K562 (cell line): ENCODE measurements around the gene ENTREP3. TPM values are rescaled to one million over a fixed set of nuclear protein-coding genes. Genes with fewer than 3 reads are reported as not detected.

Experiments used
- ATAC-seq: fragments of 200-7000 bp; cut with Tn5 transposase; 3 replicates; pipeline ENCODE4 v1.9.1; 2020; ENCODE audit warnings: moderate library complexity
- BruUV-seq: library from RNA; stranded (reverse); fragments of 400-500 nt; replicated peaks from 2 replicates; lab custom pipeline; 2021; lab: Mats Ljungman, UMichigan
- CTCF ChIA-PET: fragments of 300-600 bp; formaldehyde crosslinking; extraction: SDS; loops from one replicate; lab custom pipeline; 2021; ENCODE audit warnings: low intra/inter-chr PET ratio; lab: Yijun Ruan, JAX
- POLR2A ChIA-PET: fragments of 300-600, 350-650 bp; sonication (Branson Sonifier 250); formaldehyde crosslinking; extraction: SDS; loops from one replicate; lab custom pipeline; 2021; ENCODE audit warnings: antibody characterized with exemption, inconsistent platforms; lab: Yijun Ruan, JAX
- DNase-seq, 4 experiments: peaks; one replicate each; pipeline versions ENCODE4 v3.0.0 to v3.0.0-alpha.2; 2011 to 2018; ENCODE audit warnings: low spot score in 3 of 4, mixed read lengths in 3 of 4; ENCODE audit errors: extremely low read depth in 1 of 4
- FAIRE-seq: peaks from 2 replicates; lab custom pipeline; 2011; peaks lifted over from hg19 to GRCh38; lab: Jason Lieb, UNC
- H2AFZ ChIP-seq: 2 replicates; pipeline ENCODE4 v1.6.0; 2011; ENCODE audit warnings: low read depth, low read length, control low read depth, inconsistent platforms
- H3K27ac ChIP-seq: fragments of 200-600 bp; 3 replicates; pipeline ENCODE4 v1.8.0; 2011; ENCODE audit warnings: low read depth, mild to moderate bottlenecking, control low read depth, inconsistent platforms, low read length, moderate library complexity, mixed read lengths; ENCODE audit errors: extremely low read depth
- H3K27me3 ChIP-seq, 2 experiments: fragments of 300-600 bp in 1 of 2; 2 replicates in 1 of 2; 3 replicates in 1 of 2; pipeline versions ENCODE4 v1.6.0 to v1.8.0; 2011; ENCODE audit warnings: inconsistent platforms in 2 of 2, low read length in 2 of 2, mild to moderate bottlenecking in 1 of 2, mixed read lengths in 1 of 2, moderate library complexity in 1 of 2; ENCODE audit not compliant: control insufficient read depth in 2 of 2, insufficient read depth in 2 of 2
- H3K36me3 ChIP-seq: fragments of 300-600 bp; 3 replicates; pipeline ENCODE4 v1.8.0; 2011; ENCODE audit warnings: mild to moderate bottlenecking, low read length, inconsistent platforms; ENCODE audit not compliant: control insufficient read depth, insufficient read depth
- H3K4me1 ChIP-seq, 2 experiments: fragments of 200-600 bp in 1 of 2; replicated peaks in 1 of 2; 2 replicates in 1 of 2; 3 replicates in 1 of 2; pipeline versions ENCODE4 v1.5.1 to v1.8.0; 2011; ENCODE audit warnings: inconsistent platforms in 2 of 2, low read length in 2 of 2, mild to moderate bottlenecking in 1 of 2, mixed read lengths in 1 of 2, moderate library complexity in 1 of 2; ENCODE audit not compliant: control insufficient read depth in 2 of 2, insufficient read depth in 2 of 2
- H3K4me2 ChIP-seq: 2 replicates; pipeline ENCODE4 v1.6.1; 2011; ENCODE audit warnings: low read length, control low read depth, inconsistent platforms, mixed read lengths; ENCODE audit not compliant: insufficient read depth
- H3K4me3 ChIP-seq: fragments of 200-600 bp; sonication (generic), shearing (Covaris generic); 2 replicates; pipeline ENCODE4 v1.5.1; 2016; ENCODE audit warnings: control low read depth, inconsistent platforms
- H3K79me2 ChIP-seq: fragments of 200-600 bp; 3 replicates; pipeline ENCODE4 v1.8.0; 2011; ENCODE audit warnings: low read length, inconsistent platforms; ENCODE audit not compliant: control insufficient read depth, insufficient read depth
- H3K9ac ChIP-seq, 2 experiments: 2 replicates each; pipeline versions ENCODE4 v1.6.0 to v1.6.1; 2011; ENCODE audit warnings: low read depth in 2 of 2, low read length in 2 of 2, control low read depth in 1 of 2, inconsistent platforms in 1 of 2, mild to moderate bottlenecking in 1 of 2, mixed read lengths in 1 of 2; ENCODE audit not compliant: insufficient read depth in 1 of 2
- H3K9me1 ChIP-seq: one replicate; pipeline ENCODE4 v1.6.0; 2011; ENCODE audit warnings: inconsistent platforms, mild to moderate bottlenecking, low read length, moderate library complexity; ENCODE audit not compliant: control insufficient read depth, insufficient read depth
- H3K9me3 ChIP-seq: replicated peaks from 2 replicates; pipeline ENCODE4 v1.5.1; 2011; ENCODE audit warnings: low read depth, low read length, inconsistent platforms; ENCODE audit not compliant: control insufficient read depth, insufficient read depth
- H4K20me1 ChIP-seq: replicated peaks from 2 replicates; pipeline ENCODE4 v1.6.1; 2011; ENCODE audit warnings: low read length, inconsistent platforms, mixed read lengths; ENCODE audit not compliant: control insufficient read depth, insufficient read depth
- BACH1 ChIP-seq: fragments of 200-800 bp; sonication (Bioruptor generic); IDR thresholded peaks from 2 replicates; pipeline ENCODE4 v1.6.1; 2016; ENCODE audit warnings: missing genetic modification characterization, missing compliant biosample characterization
- BCOR ChIP-seq: fragments of 450-650 bp; IDR thresholded peaks from 2 replicates; pipeline ENCODE4 v1.6.1; 2016
- CREBBP ChIP-seq: IDR thresholded peaks from one replicate; pipeline ENCODE4 v1.6.1; 2012; ENCODE audit warnings: low read depth, mild to moderate bottlenecking, control low read depth, inconsistent platforms, low read length
- E2F3 ChIP-seq: fragments of 250-450 bp; sonication (Bioruptor Pico); IDR thresholded peaks from 2 replicates; pipeline ENCODE4 v1.4.0; 2020; ENCODE audit warnings: mild to moderate bottlenecking
- NRF1 ChIP-seq, 2 experiments: fragments of 450-650 bp; IDR thresholded peaks in 1 of 2; conservative IDR thresholded peaks in 1 of 2; 2 replicates each; pipeline ENCODE4 v1.6.1; 2014; ENCODE audit warnings: mild to moderate bottlenecking in 2 of 2
- PHF8 ChIP-seq: fragments of 200-600 bp; sonication (generic); IDR thresholded peaks from 2 replicates; pipeline ENCODE4 v1.6.1; 2012; ENCODE audit warnings: mixed run types, mild to moderate bottlenecking, inconsistent platforms, low read length, moderate library complexity, borderline replicate concordance
- RBBP5 ChIP-seq: fragments of 200-600 bp; sonication (generic); IDR thresholded peaks from 2 replicates; pipeline ENCODE4 v1.6.1; 2012; ENCODE audit warnings: borderline replicate concordance, mild to moderate bottlenecking, low read length, control low read depth, inconsistent platforms; ENCODE audit not compliant: insufficient read depth, poor library complexity, severe bottlenecking
- SIN3B ChIP-seq: fragments of 450-650 bp; IDR thresholded peaks from 2 replicates; pipeline ENCODE4 v1.6.1; 2017; ENCODE audit warnings: low read depth, mild to moderate bottlenecking, moderate library complexity
- SRSF7 ChIP-seq: fragments of 200-400 bp; formaldehyde crosslinking; optimal IDR thresholded peaks from 2 replicates; pipeline ENCODE3; 2017; ENCODE audit warnings: mild to moderate bottlenecking, low read depth, low read length
- TAF15 ChIP-seq: fragments of 200-400 bp; formaldehyde crosslinking; IDR thresholded peaks from 2 replicates; pipeline ENCODE4 v1.6.1; 2017; ENCODE audit warnings: mild to moderate bottlenecking, low read depth, low read length, moderate library complexity
- TCF7 ChIP-seq: sonication (generic); IDR thresholded peaks from 2 replicates; pipeline ENCODE4 v1.6.1; 2016; ENCODE audit warnings: antibody characterized with exemption, borderline replicate concordance
- ZBTB40 ChIP-seq, 2 experiments: fragments of 450-650 bp in 1 of 2; sonication (generic) in 1 of 2; formaldehyde crosslinking in 1 of 2; IDR thresholded peaks; 2 replicates each; pipeline versions ENCODE4 v1.7.1 to v1.9.0; 2016 to 2022; ENCODE audit warnings: inconsistent platforms in 1 of 2, mild to moderate bottlenecking in 1 of 2, missing genetic modification reagents in 1 of 2
- ZNF232 ChIP-seq: sonication (generic); formaldehyde crosslinking; IDR thresholded peaks from 2 replicates; pipeline ENCODE4 v1.8.0; 2022; ENCODE audit warnings: mild to moderate bottlenecking, missing genetic modification reagents
- ZNF41 ChIP-seq: fragments of 250-450 bp; sonication (Bioruptor Pico); conservative IDR thresholded peaks from 2 replicates; pipeline ENCODE4 v1.4.0; 2020; ENCODE audit warnings: mild to moderate bottlenecking
- WGBS: fragments of 100-300 bp; shearing (Covaris generic); methylation state at CpG from one replicate; pipeline ENCODE4 v1.1.6; 2016; ENCODE audit warnings: low coverage, mixed read lengths; ENCODE audit not compliant: insufficient coverage; ENCODE audit errors: missing lambda C conversion rate; 5-methylcytosine and 5-hydroxymethylcytosine counted together
- in situ Hi-C: fragments of 300-500 bp; cut with MboI; formaldehyde crosslinking; loops from 4 replicates; pipeline ENCODE4 v1.15.0; 2018; ENCODE audit warnings: inconsistent platforms, mixed read lengths
- intact Hi-C: fragments of 100-400 bp; cut with micrococcal nuclease; formaldehyde crosslinking; loops from 2 replicates; pipeline ENCODE4 v1.14.2; 2022
- polyA plus RNA-seq, 8 experiments: library from polyadenylated mRNA; depleted of rRNA in 4 of 8; stranded (reverse) in 5 of 8; unstranded in 3 of 8; fragments of >200 nt; fragmentation: Nextera tagmentation in 2 of 8; fragmentation: Illumina TruSeq in 1 of 8; extraction: Ambion mirVana in 2 of 8; extraction: Trizol in 1 of 8; gene quantifications; 2 replicates each; pipeline versions ENCODE4 v1.2.1 to v1.2.3, GENCODE V29; 2011 to 2014; ENCODE audit warnings: inconsistent platforms in 1 of 8, missing spikeins in 1 of 8
- total RNA-seq, 7 experiments: library from RNA; depleted of rRNA in 6 of 7; stranded (reverse); fragments of >200 nt in 6 of 7; fragmentation: Illumina TruSeq in 2 of 7; extraction: Trizol in 2 of 7; gene quantifications; 2 replicates each; pipeline versions ENCODE4 v1.2.1 to v1.2.3, GENCODE V29; 2011 to 2021; ENCODE audit warnings: low replicate concordance in 1 of 7

The ENTREP3 gene
- total and polyA plus RNA-seq, 9 of the 15 experiments (the other 6 are each of a cell fraction or from before 2014, with no cell fraction given): 1.9 to 41.8 (median 5.9) TPM

- Histone ChIP-seq H3K4me3 (peak overlapping the region; percentile 100), H3K27ac (peak overlapping the region; percentile 97), H3K9ac (peak overlapping the region; percentile 100), H4K20me1 (no peaks in the 10 kb centered on the region), H3K9me3 (peaks cover 3% of the 10 kb centered on the region; the same call in 1 of the 2 replicates), H3K36me3 (peaks cover 22% of the 10 kb centered on the region; the same call in 2 of the 3 replicates), H2AFZ (peak overlapping the region; percentile 95), H3K27me3 (no peaks in the 10 kb centered on the region), H3K4me2 (peak overlapping the region; percentile 100), H3K9me1 (no peaks in the 10 kb centered on the region), H3K79me2 (peaks cover 18% of the 10 kb centered on the region), H3K4me1 (peaks cover 19 to 30% of the 10 kb centered on the region in 2 experiments)
- BruUV-seq: TSS peak; percentile 85
- peak; percentile 29 for FAIRE-seq
- ChIA-PET CTCF (interaction anchor here (0.6 kb wide), 1 partner anchor 36 kb away, joined by 3 read pairs; the partner anchor contains the start of gene KRTCAP2), POLR2A (interaction anchor here (0.9 to 2.2 kb wide), 5 partner anchors 9 to 35 kb away, joined by 3 to 10 read pairs (median 3); no protein-coding TSS in a partner anchor)
- in situ Hi-C loops (loop anchor here (5.0 kb wide), 1 partner anchor 388 kb away; no protein-coding TSS in a partner anchor), intact Hi-C loops (no loop called here)
- DNase-seq: no peak
- no peak for ATAC-seq
- WGBS: 2% methylated on average over 8 of the region's 13 CpGs
- TF ChIP-seq E2F3 (CRISPR knock-in tag) (no peak), RBBP5 (peak; percentile 86), TCF7 (0 out of 2 replicates have a peak, but pooled peaks have one; percentile 20), BACH1 (tag) (0 out of 2 replicates have a peak, but pooled peaks have one; percentile 16), PHF8 (peak; percentile 79; the same call in 1 of the 2 replicates), ZBTB40 (IDR thresholded peaks at IDR 0.05) (peak; percentile 18; the same call in 1 of the 2 replicates), ZBTB40 (CRISPR knock-in tag; IDR thresholded peaks at IDR 0.05) (no peak), SIN3B (peak; percentile 96), SRSF7 (no peak), NRF1 (conservative IDR thresholded peaks at IDR 0.05 in 1 of 2, IDR thresholded peaks at IDR 0.05 in 1 of 2) (no peak), TAF15 (no peak), CREBBP (no peak), ZNF232 (CRISPR knock-in tag) (no peak), BCOR (peak; percentile 98), ZNF41 (CRISPR knock-in tag) (peak; percentile 62; the same call in 1 of the 2 replicates)
Observed at GRCh38 chr1:155209312-155209721, 46.0 kb downstream of the ENTREP3 start.
